ENCODE results near the gene DPM1. TPM values are rescaled to one million over a fixed set of nuclear protein-coding genes. Genes with fewer than 3 reads are reported as not detected.

Gene DPM1
- total and polyA plus RNA-seq, 2 donors = 69.5 to 80.9 TPM

DNA sequence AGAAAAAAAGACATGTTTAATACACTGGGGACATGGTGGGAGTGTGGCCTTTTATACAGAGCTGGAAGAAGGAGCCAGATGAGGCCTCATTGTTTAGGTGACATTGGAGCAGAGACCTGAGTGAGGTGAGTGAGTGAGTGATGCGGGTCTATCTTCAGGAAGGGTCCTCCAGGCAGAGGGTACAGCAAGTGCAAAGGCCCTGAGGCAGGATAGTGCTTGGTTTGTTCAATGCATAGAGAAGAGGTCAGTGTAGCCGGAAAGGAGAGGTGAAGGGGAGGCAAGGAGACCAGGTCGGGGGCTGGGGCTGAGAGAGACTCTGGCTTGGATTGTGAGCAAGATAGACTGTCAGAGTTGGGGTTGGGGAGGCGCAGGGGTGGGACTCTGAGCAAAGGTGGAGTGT lies 41.0 kb upstream of the DPM1 start:
- DNase-seq (ENCODE audit: low read depth in 6 of 9, low spot score in 9 of 9) = no peak
- no peak overlapping the region for H3K4me3 ChIP-seq (ENCODE audit: low read length in 2 of 2)
- H3K27me3 ChIP-seq (ENCODE audit: control insufficient read depth in 2 of 2, insufficient read depth in 1 of 2, low read length in 1 of 2) = peaks cover 0 to 2% of the 10 kb centered on the region in 2 donors
- no peak overlapping the region for H3K27ac ChIP-seq (ENCODE audit: low read depth in 1 of 2, low read length in 1 of 2)
- no peaks in the 10 kb centered on the region for H3K9me3 ChIP-seq (ENCODE audit: control insufficient read depth in 2 of 2, insufficient read depth in 1 of 2, low read length in 1 of 2)
- H3K4me1 ChIP-seq (ENCODE audit: control insufficient read depth in 2 of 2, insufficient read depth in 2 of 2, low read length in 2 of 2) = no peaks in the 10 kb centered on the region
- H3K36me3 ChIP-seq (ENCODE audit: control insufficient read depth in 2 of 2, insufficient read depth in 2 of 2, low read length in 1 of 2) = no peaks in the 10 kb centered on the region
- 92% methylated on average over 4 of the region's 4 CpGs for WGBS

GRCh38 chr20:50996901-50997865 lies 38.9 kb upstream of the DPM1 start:
- WGBS = 73% methylated on average over 10 of the region's 10 CpGs
- no peak for DNase-seq (ENCODE audit: low read depth in 6 of 9, low spot score in 9 of 9)
- H3K27ac ChIP-seq (ENCODE audit: low read depth in 1 of 2, low read length in 1 of 2) = no peak overlapping the region
- no peak overlapping the region for H3K4me3 ChIP-seq (ENCODE audit: low read length in 2 of 2)
- H3K4me1 ChIP-seq (ENCODE audit: control insufficient read depth in 2 of 2, insufficient read depth in 2 of 2, low read length in 2 of 2) = no peaks in the 10 kb centered on the region
- peaks cover 0 to 8% of the 10 kb centered on the region in 2 donors for H3K27me3 ChIP-seq (ENCODE audit: control insufficient read depth in 2 of 2, insufficient read depth in 1 of 2, low read length in 1 of 2)
- peaks cover 0 to 2% of the 10 kb centered on the region in 2 donors for H3K9me3 ChIP-seq (ENCODE audit: control insufficient read depth in 2 of 2, insufficient read depth in 1 of 2, low read length in 1 of 2)
- no peaks in the 10 kb centered on the region for H3K36me3 ChIP-seq (ENCODE audit: control insufficient read depth in 2 of 2, insufficient read depth in 2 of 2, low read length in 1 of 2)

DNA sequence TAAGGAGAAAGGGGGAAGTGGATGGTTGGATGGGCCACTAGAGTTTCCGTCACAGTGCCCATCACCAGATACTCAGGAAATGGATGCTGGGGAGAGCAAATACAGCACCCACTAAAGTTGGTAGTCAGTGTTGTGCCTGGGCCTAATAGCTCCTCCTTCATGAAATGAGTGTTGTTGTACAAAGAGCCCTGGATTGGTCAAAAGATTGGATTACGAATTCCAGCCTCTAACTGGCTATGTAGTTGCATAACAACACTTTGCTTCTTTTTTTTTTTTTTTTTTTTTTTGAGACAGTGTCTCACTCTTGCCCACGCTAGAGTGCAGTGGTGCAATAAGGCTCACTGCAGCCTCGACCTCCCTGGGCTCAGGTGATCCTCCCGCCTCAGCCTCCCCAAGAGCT lies 37.2 kb upstream of the DPM1 start:
- DNase-seq (ENCODE audit: low read depth in 6 of 9, low spot score in 9 of 9) = no peak

GRCh38 chr20:50993876-50994275 lies 35.5 kb upstream of the DPM1 start:
- Histone ChIP-seq H3K9me3 (ENCODE audit: control insufficient read depth in 2 of 2, insufficient read depth in 1 of 2, low read length in 1 of 2) (peaks cover 0 to 2% of the 10 kb centered on the region in 2 donors), H3K4me1 (ENCODE audit: control insufficient read depth in 2 of 2, insufficient read depth in 2 of 2, low read length in 2 of 2) (no peaks in the 10 kb centered on the region), H3K27me3 (ENCODE audit: control insufficient read depth in 2 of 2, insufficient read depth in 1 of 2, low read length in 1 of 2) (peaks cover 0 to 8% of the 10 kb centered on the region in 2 donors), H3K27ac (ENCODE audit: low read depth in 1 of 2, low read length in 1 of 2) (no peak overlapping the region), H3K4me3 (ENCODE audit: low read length in 2 of 2) (no peak overlapping the region), H3K36me3 (ENCODE audit: control insufficient read depth in 2 of 2, insufficient read depth in 2 of 2, low read length in 1 of 2) (no peaks in the 10 kb centered on the region)
- no peak for DNase-seq (ENCODE audit: low read depth in 6 of 9, low spot score in 9 of 9)
- 81% methylated on average over 9 of the region's 9 CpGs for WGBS

More for the DNA sequence above, 37.2 kb upstream of the DPM1 start:
- no peak overlapping the region for H3K4me3 ChIP-seq (ENCODE audit: low read length in 2 of 2)
- H3K27me3 ChIP-seq (ENCODE audit: control insufficient read depth in 2 of 2, insufficient read depth in 1 of 2, low read length in 1 of 2) = peaks cover 0 to 8% of the 10 kb centered on the region in 2 donors
- H3K36me3 ChIP-seq (ENCODE audit: control insufficient read depth in 2 of 2, insufficient read depth in 2 of 2, low read length in 1 of 2) = no peaks in the 10 kb centered on the region
- no peak overlapping the region for H3K27ac ChIP-seq (ENCODE audit: low read depth in 1 of 2, low read length in 1 of 2)
- H3K9me3 ChIP-seq (ENCODE audit: control insufficient read depth in 2 of 2, insufficient read depth in 1 of 2, low read length in 1 of 2) = peaks cover 0 to 2% of the 10 kb centered on the region in 2 donors
- no peaks in the 10 kb centered on the region for H3K4me1 ChIP-seq (ENCODE audit: control insufficient read depth in 2 of 2, insufficient read depth in 2 of 2, low read length in 2 of 2)
- WGBS = 89% methylated on average over 5 of the region's 5 CpGs

- Histone ChIP-seq H3K36me3 (ENCODE audit: control insufficient read depth in 2 of 2, insufficient read depth in 2 of 2, low read length in 1 of 2) (no peaks in the 10 kb centered on the region), H3K9me3 (ENCODE audit: control insufficient read depth in 2 of 2, insufficient read depth in 1 of 2, low read length in 1 of 2) (peaks cover 0 to 2% of the 10 kb centered on the region in 2 donors), H3K4me3 (ENCODE audit: low read length in 2 of 2) (no peak overlapping the region), H3K27ac (ENCODE audit: low read depth in 1 of 2, low read length in 1 of 2) (peak overlapping the region in 1 of 2 donors; percentile 68), H3K27me3 (ENCODE audit: control insufficient read depth in 2 of 2, insufficient read depth in 1 of 2, low read length in 1 of 2) (peaks cover 0 to 12% of the 10 kb centered on the region in 2 donors), H3K4me1 (ENCODE audit: control insufficient read depth in 2 of 2, insufficient read depth in 2 of 2, low read length in 2 of 2) (no peaks in the 10 kb centered on the region)
- peak in 2 of 9 donors; percentile 24 to 37 for DNase-seq (ENCODE audit: low read depth in 6 of 9, low spot score in 9 of 9)
- WGBS = 45% methylated on average over 13 of the region's 13 CpGs
Observed at GRCh38 chr20:50992733-50993457, 34.6 kb upstream of the DPM1 start.

- WGBS = 57% methylated on average over 4 of the region's 4 CpGs
Observed at GRCh38 chr20:50992336-50992732, 34.0 kb upstream of the DPM1 start.

DNA sequence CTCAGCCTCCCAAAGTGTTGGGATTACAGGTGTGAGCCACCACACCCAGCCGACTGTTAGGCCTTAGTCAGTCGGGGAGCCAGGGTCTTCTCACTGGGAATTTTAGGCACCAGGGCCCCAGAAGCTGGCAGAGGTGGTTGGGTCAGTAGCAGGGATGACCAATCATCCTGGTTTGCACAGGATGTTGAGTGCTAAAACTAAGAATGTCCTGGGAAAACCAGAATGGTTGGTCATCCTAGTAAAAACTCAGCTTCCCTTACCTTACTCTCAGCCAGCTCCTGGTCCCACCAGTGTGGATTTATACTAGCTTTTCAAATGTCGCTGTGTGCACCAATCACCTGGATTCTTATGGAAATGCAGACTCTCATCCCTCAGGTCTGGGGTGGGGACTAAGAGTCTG lies 32.7 kb upstream of the DPM1 start:
- no peak for DNase-seq (ENCODE audit: low read depth in 6 of 9, low spot score in 9 of 9)
- Histone ChIP-seq H3K9me3 (ENCODE audit: control insufficient read depth in 2 of 2, insufficient read depth in 1 of 2, low read length in 1 of 2) (peaks cover 0 to 2% of the 10 kb centered on the region in 2 donors), H3K4me1 (ENCODE audit: control insufficient read depth in 2 of 2, insufficient read depth in 2 of 2, low read length in 2 of 2) (no peaks in the 10 kb centered on the region), H3K4me3 (ENCODE audit: low read length in 2 of 2) (no peak overlapping the region), H3K36me3 (ENCODE audit: control insufficient read depth in 2 of 2, insufficient read depth in 2 of 2, low read length in 1 of 2) (no peaks in the 10 kb centered on the region), H3K27ac (ENCODE audit: low read depth in 1 of 2, low read length in 1 of 2) (no peak overlapping the region), H3K27me3 (ENCODE audit: control insufficient read depth in 2 of 2, insufficient read depth in 1 of 2, low read length in 1 of 2) (peaks cover 0 to 12% of the 10 kb centered on the region in 2 donors)
- 90% methylated on average over 3 of the region's 3 CpGs for WGBS

More at GRCh38 chr20:50992336-50992732, 34.0 kb upstream of the DPM1 start:
- Histone ChIP-seq H3K4me3 (ENCODE audit: low read length in 2 of 2) (no peak overlapping the region), H3K27me3 (ENCODE audit: control insufficient read depth in 2 of 2, insufficient read depth in 1 of 2, low read length in 1 of 2) (peaks cover 0 to 14% of the 10 kb centered on the region in 2 donors), H3K4me1 (ENCODE audit: control insufficient read depth in 2 of 2, insufficient read depth in 2 of 2, low read length in 2 of 2) (no peaks in the 10 kb centered on the region), H3K36me3 (ENCODE audit: control insufficient read depth in 2 of 2, insufficient read depth in 2 of 2, low read length in 1 of 2) (no peaks in the 10 kb centered on the region), H3K9me3 (ENCODE audit: control insufficient read depth in 2 of 2, insufficient read depth in 1 of 2, low read length in 1 of 2) (peaks cover 0 to 2% of the 10 kb centered on the region in 2 donors), H3K27ac (ENCODE audit: low read depth in 1 of 2, low read length in 1 of 2) (peak overlapping the region in 1 of 2 donors; percentile 68)
- peak in 1 of 9 donors; percentile 11 for DNase-seq (ENCODE audit: low read depth in 6 of 9, low spot score in 9 of 9)

- H3K4me1 ChIP-seq (ENCODE audit: control insufficient read depth in 2 of 2, insufficient read depth in 2 of 2, low read length in 2 of 2) = no peaks in the 10 kb centered on the region
- no peak overlapping the region for H3K4me3 ChIP-seq (ENCODE audit: low read length in 2 of 2)
- H3K27me3 ChIP-seq (ENCODE audit: control insufficient read depth in 2 of 2, insufficient read depth in 1 of 2, low read length in 1 of 2) = peaks cover 0 to 10% of the 10 kb centered on the region in 2 donors
- no peaks in the 10 kb centered on the region for H3K36me3 ChIP-seq (ENCODE audit: control insufficient read depth in 2 of 2, insufficient read depth in 2 of 2, low read length in 1 of 2)
- H3K9me3 ChIP-seq (ENCODE audit: control insufficient read depth in 2 of 2, insufficient read depth in 1 of 2, low read length in 1 of 2) = no peaks in the 10 kb centered on the region
- WGBS = 24% methylated on average over 13 of the region's 13 CpGs
- peak; percentile 32 to 81 (median 72) for DNase-seq (ENCODE audit: low read depth in 6 of 9, low spot score in 9 of 9)
- H3K27ac ChIP-seq (ENCODE audit: low read depth in 1 of 2, low read length in 1 of 2) = no peak overlapping the region
Observed at GRCh38 chr20:50987493-50988210, 29.3 kb upstream of the DPM1 start.

All from thymus (tissue), 11 donors.